Caco-2 (cell line): ENCODE data around the gene ALKBH6. TPM values are rescaled to one million over a fixed set of nuclear protein-coding genes. Genes with fewer than 3 reads are reported as not detected.

Source experiments
- BruUV-seq: library from RNA; stranded (reverse); fragments of 400-500 nt; replicated peaks from 2 replicates; lab custom pipeline; 2021; lab: Mats Ljungman, UMichigan
- CTCF ChIA-PET: fragments of 300-600 bp; sonication (Branson Sonifier 250); formaldehyde crosslinking; loops from one replicate; lab custom pipeline; 2022; ENCODE audit warnings: antibody characterized with exemption; lab: Charles Lee
- POLR2A ChIA-PET: fragments of 300-600 bp; sonication (Branson Sonifier 250); formaldehyde crosslinking; loops from one replicate; lab custom pipeline; 2022; ENCODE audit warnings: antibody characterized with exemption; lab: Charles Lee
- DNase-seq, 2 experiments: peaks; one replicate each; pipeline versions ENCODE4 v3.0.0 to v3.0.0-alpha.2; 2020 to 2022
- H3K27me3 ChIP-seq: replicated peaks from 2 replicates; pipeline ENCODE4 v1.6.0; 2011; ENCODE audit warnings: low read length; ENCODE audit not compliant: control insufficient read depth, insufficient read depth
- H3K36me3 ChIP-seq: 2 replicates; pipeline ENCODE4 v1.5.1; 2011; ENCODE audit warnings: low read length; ENCODE audit not compliant: control insufficient read depth, insufficient read depth
- H3K4me1 ChIP-seq: fragments of 250-450 bp; sonication (Bioruptor Pico); 2 replicates; pipeline ENCODE4 v1.5.1; 2020; ENCODE audit warnings: mild to moderate bottlenecking
- H3K4me3 ChIP-seq: 2 replicates; pipeline ENCODE4 v1.5.1; 2011; ENCODE audit warnings: low read depth, mild to moderate bottlenecking, control low read depth, low read length
- H3K9me3 ChIP-seq: fragments of 250-450 bp; sonication (Bioruptor Pico); 2 replicates; pipeline ENCODE4 v1.5.1; 2020; ENCODE audit warnings: mild to moderate bottlenecking, moderate library complexity
- H3K27ac Mint-ChIP-seq: one replicate; pipeline ENCODE4 v1.8.0; 2022; ENCODE audit warnings: mixed read lengths; ENCODE audit not compliant: unreplicated experiment
- H3K27me3 Mint-ChIP-seq: one replicate; pipeline ENCODE4 v1.8.0; 2022; ENCODE audit warnings: mixed read lengths; ENCODE audit not compliant: insufficient read depth, unreplicated experiment
- H3K36me3 Mint-ChIP-seq: one replicate; pipeline ENCODE4 v1.8.0; 2022; ENCODE audit warnings: mild to moderate bottlenecking, mixed read lengths; ENCODE audit not compliant: insufficient read depth, unreplicated experiment
- H3K4me1 Mint-ChIP-seq: one replicate; pipeline ENCODE4 v1.8.0; 2022; ENCODE audit warnings: low read depth, mixed read lengths; ENCODE audit not compliant: unreplicated experiment
- H3K4me3 Mint-ChIP-seq: one replicate; pipeline ENCODE4 v1.8.0; 2022; ENCODE audit warnings: mild to moderate bottlenecking, moderate library complexity, mixed read lengths; ENCODE audit not compliant: unreplicated experiment
- H3K9me3 Mint-ChIP-seq: one replicate; pipeline ENCODE4 v1.8.0; 2022; ENCODE audit warnings: mixed read lengths; ENCODE audit not compliant: unreplicated experiment
- intact Hi-C: fragments of 100-400 bp; cut with micrococcal nuclease; formaldehyde crosslinking; loops from one replicate; pipeline ENCODE4 v1.10.0; 2022; ENCODE audit not compliant: unreplicated experiment
- total RNA-seq: library from RNA; stranded (reverse); gene quantifications from 2 replicates; pipeline ENCODE4 v1.2.3, GENCODE V29; 2022
- TF ChIP-seq, protein P1 (sequence below), 2 experiments: fragments of 200-600 bp in 1 of 2; IDR thresholded peaks; 1 replicate in 1 of 2; 2 replicates in 1 of 2; pipeline versions ENCODE4 v1.5.1 to v1.8.0; 2011 to 2022; ENCODE audit warnings: antibody characterized with exemption in 1 of 2, control low read depth in 1 of 2, inconsistent platforms in 1 of 2, low read depth in 1 of 2, low read length in 1 of 2, mild to moderate bottlenecking in 1 of 2, moderate library complexity in 1 of 2; ENCODE audit not compliant: insufficient read depth in 1 of 2, severe bottlenecking in 1 of 2, unreplicated experiment in 1 of 2

Gene ALKBH6
- total RNA-seq, 1 experiment from 2014 or later: 29.4 TPM

DNA sequence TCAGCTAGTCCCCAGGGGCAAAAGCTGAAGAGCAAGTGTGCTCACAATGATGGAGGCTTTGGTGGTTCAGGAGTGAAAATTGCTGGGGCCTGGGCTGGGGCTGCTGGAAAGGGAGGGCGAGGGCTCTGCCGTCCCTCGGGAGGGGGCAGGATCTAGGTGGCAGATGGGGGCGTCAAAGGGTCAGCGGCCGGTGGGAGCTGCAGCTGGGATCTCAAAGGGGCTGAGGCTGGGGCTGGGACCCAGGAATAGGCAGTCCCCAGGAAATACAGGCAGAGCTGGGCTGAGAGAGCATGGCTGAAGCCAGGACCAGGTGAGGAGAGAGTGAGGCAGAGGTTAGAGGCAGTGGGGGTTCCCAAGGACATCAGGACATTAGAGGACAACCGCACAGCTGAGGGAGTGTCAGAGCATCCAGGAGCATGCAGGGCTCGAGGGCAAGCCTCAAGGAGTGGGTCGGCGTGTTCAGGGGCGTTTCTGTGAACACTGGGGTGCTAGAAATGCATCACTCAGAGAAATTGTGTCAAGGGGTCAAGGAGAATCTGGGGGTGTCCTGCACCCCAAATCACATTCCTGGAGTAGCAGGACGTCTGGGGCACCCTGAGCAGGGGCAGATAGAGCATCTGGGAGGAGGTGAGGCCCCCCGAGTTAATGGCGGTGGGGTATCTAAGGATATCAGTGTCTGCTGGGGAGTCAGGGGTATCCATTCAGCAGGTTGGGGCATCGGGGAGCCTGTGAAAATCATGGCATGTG lies 4.2 kb downstream of the ALKBH6 start:
- peaks cover 2% of the 10 kb centered on the region for H3K36me3 ChIP-seq
- TF ChIP-seq, protein P1, sequence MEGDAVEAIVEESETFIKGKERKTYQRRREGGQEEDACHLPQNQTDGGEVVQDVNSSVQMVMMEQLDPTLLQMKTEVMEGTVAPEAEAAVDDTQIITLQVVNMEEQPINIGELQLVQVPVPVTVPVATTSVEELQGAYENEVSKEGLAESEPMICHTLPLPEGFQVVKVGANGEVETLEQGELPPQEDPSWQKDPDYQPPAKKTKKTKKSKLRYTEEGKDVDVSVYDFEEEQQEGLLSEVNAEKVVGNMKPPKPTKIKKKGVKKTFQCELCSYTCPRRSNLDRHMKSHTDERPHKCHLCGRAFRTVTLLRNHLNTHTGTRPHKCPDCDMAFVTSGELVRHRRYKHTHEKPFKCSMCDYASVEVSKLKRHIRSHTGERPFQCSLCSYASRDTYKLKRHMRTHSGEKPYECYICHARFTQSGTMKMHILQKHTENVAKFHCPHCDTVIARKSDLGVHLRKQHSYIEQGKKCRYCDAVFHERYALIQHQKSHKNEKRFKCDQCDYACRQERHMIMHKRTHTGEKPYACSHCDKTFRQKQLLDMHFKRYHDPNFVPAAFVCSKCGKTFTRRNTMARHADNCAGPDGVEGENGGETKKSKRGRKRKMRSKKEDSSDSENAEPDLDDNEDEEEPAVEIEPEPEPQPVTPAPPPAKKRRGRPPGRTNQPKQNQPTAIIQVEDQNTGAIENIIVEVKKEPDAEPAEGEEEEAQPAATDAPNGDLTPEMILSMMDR (IDR thresholded peaks at IDR 0.05; ENCODE audit: insufficient read depth in 1 of 2, low read depth in 1 of 2, low read length in 1 of 2, severe bottlenecking in 1 of 2, unreplicated experiment in 1 of 2): no peak
- peak overlapping the region; percentile 39 for H3K27ac Mint-ChIP-seq
- H3K9me3 Mint-ChIP-seq: no peaks in the 10 kb centered on the region
- no peaks in the 10 kb centered on the region for H3K27me3 ChIP-seq
- peak overlapping the region; percentile 89 for H3K4me3 Mint-ChIP-seq
- peaks cover 30% of the 10 kb centered on the region for H3K4me1 Mint-ChIP-seq
- POLR2A ChIA-PET: interaction anchor here (1.4 to 1.5 kb wide), 2 partner anchors 32 to 44 kb away, joined by 7 to 10 read pairs; partner anchors contain the start of gene THAP8
- H3K36me3 Mint-ChIP-seq: peaks cover 36% of the 10 kb centered on the region
- no TSS peak for BruUV-seq
- peak in 1 of 2 experiments; percentile 16 for DNase-seq
- no peaks in the 10 kb centered on the region for H3K9me3 ChIP-seq
- peak overlapping the region; percentile 75 for H3K4me3 ChIP-seq
- CTCF ChIA-PET: interaction anchor here (0.5 to 0.8 kb wide), 2 partner anchors 26 to 262 kb away, joined by 3 read pairs; partner anchors contain the start of gene LIN37
- peaks cover 5% of the 10 kb centered on the region; the same call in 1 of the 2 replicates for H3K4me1 ChIP-seq
- intact Hi-C loops: loop anchor here (2.0 kb wide), 1 partner anchor 15 kb away; the partner anchor contains the start of gene SDHAF1
- H3K27me3 Mint-ChIP-seq: no peaks in the 10 kb centered on the region

DNA sequence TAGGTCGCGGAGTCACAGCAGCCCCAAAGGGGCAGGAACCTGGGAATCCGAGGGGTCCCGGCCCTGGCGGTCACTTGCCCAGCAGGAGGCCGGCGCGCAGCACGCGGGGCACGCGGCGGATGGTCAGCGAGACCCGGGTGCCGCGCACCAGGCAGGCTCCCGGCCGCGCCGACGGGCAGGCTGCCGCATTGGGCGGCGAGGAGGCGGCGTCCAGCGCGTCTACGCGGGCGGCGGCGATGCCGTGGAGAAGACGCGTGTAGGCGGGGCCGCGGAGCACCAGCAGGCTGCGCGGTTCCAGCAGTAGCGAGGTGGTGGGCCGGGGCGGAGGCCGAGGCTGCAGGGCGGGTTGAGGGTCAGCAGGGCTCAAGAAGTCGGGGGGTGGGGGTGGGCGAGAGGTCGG lies 4.8 kb downstream of the ALKBH6 start:
- Mint-ChIP-seq H3K4me1 (peaks cover 24% of the 10 kb centered on the region), H3K9me3 (no peaks in the 10 kb centered on the region), H3K27me3 (no peaks in the 10 kb centered on the region), H3K27ac (peak overlapping the region; percentile 89), H3K4me3 (peak overlapping the region; percentile 89), H3K36me3 (peaks cover 30% of the 10 kb centered on the region)
- DNase-seq: peak; percentile 65 to 75
- H3K4me1 ChIP-seq: peaks cover 5% of the 10 kb centered on the region; the same call in 1 of the 2 replicates
- H3K9me3 ChIP-seq: no peaks in the 10 kb centered on the region
- no TSS peak for BruUV-seq
- H3K36me3 ChIP-seq: peaks cover 2% of the 10 kb centered on the region
- POLR2A ChIA-PET: interaction anchor here (0.5 to 1.5 kb wide), 5 partner anchors 13 to 398 kb away, joined by 3 to 15 read pairs (median 7); partner anchors contain the start of genes POLR2I, SDHAF1 and THAP8
- TF ChIP-seq, protein P1 (IDR thresholded peaks at IDR 0.05; ENCODE audit: insufficient read depth in 1 of 2, low read depth in 1 of 2, low read length in 1 of 2, severe bottlenecking in 1 of 2, unreplicated experiment in 1 of 2): peak in 1 of 2 experiments; percentile 0
- intact Hi-C loops: loop anchor here (2.0 kb wide), 1 partner anchor 14 kb away; the partner anchor contains the start of gene SDHAF1
- H3K27me3 ChIP-seq: no peaks in the 10 kb centered on the region
- H3K4me3 ChIP-seq: peak overlapping the region; percentile 75
- CTCF ChIA-PET: interaction anchor here (0.8 to 1.7 kb wide), 2 partner anchors 13 to 261 kb away, joined by 3 to 5 read pairs; partner anchors contain the start of gene LIN37

DNA sequence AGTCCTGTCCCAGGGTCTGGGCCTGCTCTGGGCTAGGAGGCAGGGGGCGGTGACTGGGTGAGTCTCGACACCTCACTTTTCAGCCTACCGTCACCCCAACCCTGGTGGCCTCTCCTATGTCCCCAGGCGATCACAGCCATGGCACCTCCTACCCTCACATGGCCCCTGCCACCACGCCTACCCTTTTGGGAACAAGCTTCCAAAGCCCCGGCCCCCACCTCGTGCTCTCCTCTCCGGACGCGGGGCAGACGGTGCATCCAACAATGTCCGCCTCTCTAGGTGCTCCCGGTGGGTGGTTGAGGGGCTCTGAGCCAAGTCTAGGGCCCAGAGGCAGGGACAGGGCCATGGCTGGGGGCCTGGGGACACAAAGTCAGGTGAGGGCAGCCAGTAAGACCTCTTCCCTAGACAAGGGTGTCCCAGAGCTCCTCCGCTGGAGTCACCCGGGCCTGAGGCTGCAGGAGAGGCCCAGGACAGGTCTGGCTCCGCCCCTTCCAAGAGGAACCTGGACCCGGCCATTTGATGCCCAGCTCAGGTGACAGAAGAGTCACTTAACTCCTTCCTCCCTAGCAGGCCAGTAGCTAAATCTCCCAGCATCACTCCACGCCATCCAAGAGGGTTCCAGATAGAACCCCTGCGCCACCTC lies 5.6 kb downstream of the ALKBH6 start, which contains the start of gene SYNE4:
TSS of gene SYNE4 (minus strand) at position 478 of the 643 bp plus-strand sequence. CDS start at position 346, 132 bp downstream.
- intact Hi-C loops: loop anchor here (1.0 to 2.0 kb wide), 2 partner anchors 14 to 46 kb away; partner anchors contain the start of genes SDHAF1, THAP8 and WDR62
- Mint-ChIP-seq H3K36me3 (peaks cover 23% of the 10 kb centered on the region), H3K27ac (peak within 1 kb of the TSS; percentile 89), H3K4me3 (peak within 1 kb of the TSS; percentile 89), H3K9me3 (no peaks in the 10 kb centered on the region), H3K27me3 (no peaks in the 10 kb centered on the region), H3K4me1 (peaks cover 19% of the 10 kb centered on the region)
- ChIA-PET CTCF (interaction anchor here (0.8 to 1.7 kb wide), 4 partner anchors 12 to 260 kb away, joined by 3 to 6 read pairs (median 5); partner anchors contain the start of genes LIN37 and THAP8), POLR2A (interaction anchor here (0.5 to 1.5 kb wide), 6 partner anchors 13 to 399 kb away, joined by 3 to 15 read pairs (median 6); partner anchors contain the start of genes POLR2I, SDHAF1 and THAP8)
- Histone ChIP-seq H3K9me3 (no peaks in the 10 kb centered on the region), H3K4me1 (peaks cover 5% of the 10 kb centered on the region; the same call in 1 of the 2 replicates), H3K36me3 (peaks cover 2% of the 10 kb centered on the region), H3K27me3 (no peaks in the 10 kb centered on the region), H3K4me3 (peak within 1 kb of the TSS; percentile 75)
- BruUV-seq: TSS peak; percentile 55
- TF ChIP-seq, protein P1 (IDR thresholded peaks at IDR 0.05; ENCODE audit: insufficient read depth in 1 of 2, low read depth in 1 of 2, low read length in 1 of 2, severe bottlenecking in 1 of 2, unreplicated experiment in 1 of 2): no peak
- DNase-seq: peak; percentile 92 to 94
